ENCODE measurements around the gene AGR2.

GRCh38 chr7:16780596-16780995 is 24.2 kb downstream of the AGR2 start:
- no peak for TF ChIP-seq CTCF (conservative IDR thresholded peaks at IDR 0.05; ENCODE audit: low read depth, low read length)
- no peak for TF ChIP-seq EZH2phosphoT487 (IDR thresholded peaks at IDR 0.05; ENCODE audit: borderline replicate concordance, low read length)
